PC-9 (cell line): ENCODE data around the gene HMGA1. TPM values are rescaled to one million over a fixed set of nuclear protein-coding genes. Genes with fewer than 3 reads are reported as not detected.
"Not testable (repeated sequence)": the region's sequence is repeated elsewhere in the genome, so short reads cannot be mapped to it uniquely, and the experiment has no call there.

Experiments used
- BruUV-seq: library from RNA; stranded (reverse); fragments of 400-500 nt; replicated peaks from 2 replicates; lab custom pipeline; 2021; lab: Mats Ljungman, UMichigan
- CTCF ChIA-PET: fragments of 300-600 bp; sonication (Branson Sonifier 250); formaldehyde crosslinking; loops from one replicate; lab custom pipeline; 2022; ENCODE audit warnings: antibody characterized with exemption; lab: Charles Lee
- POLR2A ChIA-PET: fragments of 300-600 bp; sonication (Branson Sonifier 250); formaldehyde crosslinking; loops from one replicate; lab custom pipeline; 2022; ENCODE audit warnings: antibody characterized with exemption; ENCODE audit not compliant: unreplicated experiment; lab: Charles Lee
- DNase-seq, 2 experiments: peaks; one replicate each; pipeline versions ENCODE4 v3.0.0 to v3.0.0-alpha.2; 2015 to 2022; ENCODE audit warnings: mixed read lengths in 1 of 2
- H2AFZ ChIP-seq: fragments of 200-600 bp; sonication (generic); 2 replicates; pipeline ENCODE4 v1.8.1; 2017; ENCODE audit warnings: antibody characterized with exemption
- H3F3A ChIP-seq: fragments of 200-600 bp; sonication (generic); 2 replicates; pipeline ENCODE4 v1.8.1; 2017; ENCODE audit warnings: antibody characterized with exemption, mild to moderate bottlenecking, low read depth; ENCODE audit not compliant: insufficient read depth
- H3K27ac ChIP-seq: fragments of 200-600 bp; sonication (generic); 2 replicates; pipeline ENCODE4 v1.6.1; 2016; ENCODE audit warnings: mixed run types
- H3K27me3 ChIP-seq: fragments of 200-600 bp; sonication (generic); 2 replicates; pipeline ENCODE4 v1.6.1; 2016; ENCODE audit warnings: low read depth, mixed run types; ENCODE audit not compliant: insufficient read depth
- H3K36me3 ChIP-seq: fragments of 200-600 bp; sonication (generic); 2 replicates; pipeline ENCODE4 v1.6.1; 2016; ENCODE audit warnings: low read depth, mixed run types
- H3K4me1 ChIP-seq: fragments of 200-600 bp; sonication (generic); replicated peaks from 2 replicates; pipeline ENCODE4 v1.6.1; 2016; ENCODE audit warnings: mixed run types; ENCODE audit not compliant: insufficient read depth
- H3K4me2 ChIP-seq: fragments of 200-600 bp; sonication (generic); 2 replicates; pipeline ENCODE4 v1.6.1; 2017; ENCODE audit warnings: mixed run types
- H3K4me3 ChIP-seq: fragments of 200-600 bp; sonication (generic); 2 replicates; pipeline ENCODE4 v1.6.1; 2016; ENCODE audit warnings: mixed run types
- H3K79me2 ChIP-seq: fragments of 200-600 bp; sonication (generic); 2 replicates; pipeline ENCODE4 v1.6.1; 2017; ENCODE audit warnings: low read depth, mixed run types
- H3K9me2 ChIP-seq: fragments of 200-600 bp; sonication (generic); 2 replicates; pipeline ENCODE4 v1.8.1; 2017; ENCODE audit warnings: mild to moderate bottlenecking; ENCODE audit not compliant: insufficient read depth
- H3K9me3 ChIP-seq: fragments of 200-600 bp; sonication (generic); 2 replicates; pipeline ENCODE4 v1.8.1; 2016; ENCODE audit warnings: low read depth; ENCODE audit not compliant: insufficient read depth
- H4K20me1 ChIP-seq: fragments of 200-600 bp; sonication (generic); 2 replicates; pipeline ENCODE4 v1.8.1; 2017; ENCODE audit not compliant: insufficient read depth
- EZH2 ChIP-seq: fragments of 200-600 bp; sonication (generic); IDR thresholded peaks from 2 replicates; pipeline ENCODE4 v1.8.0; 2017; ENCODE audit warnings: antibody characterized with exemption, low read depth
- intact Hi-C: fragments of 100-400 bp; cut with micrococcal nuclease; formaldehyde crosslinking; loops from one replicate; pipeline ENCODE4 v1.10.0; 2022; ENCODE audit not compliant: unreplicated experiment
- total RNA-seq: library from RNA; stranded (reverse); gene quantifications from 2 replicates; pipeline ENCODE4 v1.2.3, GENCODE V29; 2021
- TF ChIP-seq, protein P1 (sequence below): fragments of 200-600 bp; sonication (generic); conservative IDR thresholded peaks from 2 replicates; pipeline ENCODE4 v1.6.1; 2017; ENCODE audit warnings: mixed run types, antibody characterized with exemption, mild to moderate bottlenecking, moderate library complexity

Gene HMGA1
- total RNA-seq, 1 experiment from 2014 or later, result 1,951 TPM

GRCh38 chr6:34249469-34250261 is 13.0 kb downstream of the HMGA1 start:
- H3K9me3 ChIP-seq, result no peaks in the 10 kb centered on the region
- H3K79me2 ChIP-seq, result peaks cover 6% of the 10 kb centered on the region; the same call in 1 of the 2 replicates
- no peak for DNase-seq
- CTCF ChIA-PET, result interaction anchor here (0.6 to 1.9 kb wide), 7 partner anchors 54 to 359 kb away, joined by 3 to 29 read pairs (median 5); partner anchors contain the start of gene NUDT3
- peaks cover 5% of the 10 kb centered on the region; the same call in 1 of the 2 replicates for H4K20me1 ChIP-seq
- BruUV-seq, result no TSS peak
- no peaks in the 10 kb centered on the region for H3K36me3 ChIP-seq
- H3K4me3 ChIP-seq, result peak overlapping the region; percentile 88
- POLR2A ChIA-PET, result interaction anchor here (0.6 kb wide), 1 partner anchor 26 kb away, joined by 6 read pairs; no protein-coding TSS in a partner anchor
- TF ChIP-seq, protein P1, sequence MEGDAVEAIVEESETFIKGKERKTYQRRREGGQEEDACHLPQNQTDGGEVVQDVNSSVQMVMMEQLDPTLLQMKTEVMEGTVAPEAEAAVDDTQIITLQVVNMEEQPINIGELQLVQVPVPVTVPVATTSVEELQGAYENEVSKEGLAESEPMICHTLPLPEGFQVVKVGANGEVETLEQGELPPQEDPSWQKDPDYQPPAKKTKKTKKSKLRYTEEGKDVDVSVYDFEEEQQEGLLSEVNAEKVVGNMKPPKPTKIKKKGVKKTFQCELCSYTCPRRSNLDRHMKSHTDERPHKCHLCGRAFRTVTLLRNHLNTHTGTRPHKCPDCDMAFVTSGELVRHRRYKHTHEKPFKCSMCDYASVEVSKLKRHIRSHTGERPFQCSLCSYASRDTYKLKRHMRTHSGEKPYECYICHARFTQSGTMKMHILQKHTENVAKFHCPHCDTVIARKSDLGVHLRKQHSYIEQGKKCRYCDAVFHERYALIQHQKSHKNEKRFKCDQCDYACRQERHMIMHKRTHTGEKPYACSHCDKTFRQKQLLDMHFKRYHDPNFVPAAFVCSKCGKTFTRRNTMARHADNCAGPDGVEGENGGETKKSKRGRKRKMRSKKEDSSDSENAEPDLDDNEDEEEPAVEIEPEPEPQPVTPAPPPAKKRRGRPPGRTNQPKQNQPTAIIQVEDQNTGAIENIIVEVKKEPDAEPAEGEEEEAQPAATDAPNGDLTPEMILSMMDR, result no peak
- no peak for TF ChIP-seq EZH2
- H3K4me1 ChIP-seq, result peaks cover 35% of the 10 kb centered on the region
- H3F3A ChIP-seq, result peaks cover 39% of the 10 kb centered on the region
- intact Hi-C loops, result loop anchor here (1.0 to 10.0 kb wide), 8 partner anchors 85 to 893 kb away; partner anchors contain the start of genes BLTP3A, LEMD2 and TCP11
- H2AFZ ChIP-seq, result peak overlapping the region; percentile 98
- H3K27ac ChIP-seq, result no peak overlapping the region
- H3K4me2 ChIP-seq, result peak overlapping the region; percentile 84
- H3K9me2 ChIP-seq, result no peaks in the 10 kb centered on the region
- H3K27me3 ChIP-seq, result no peaks in the 10 kb centered on the region

GRCh38 chr6:34252395-34252794 is 15.7 kb downstream of the HMGA1 start:
- H3K4me1 ChIP-seq, H3K9me3 ChIP-seq, BruUV-seq, H3K27ac ChIP-seq, H2AFZ ChIP-seq, H3K27me3 ChIP-seq, DNase-seq, H3K4me2 ChIP-seq, H3K9me2 ChIP-seq, H3K36me3 ChIP-seq, POLR2A ChIA-PET, H3K4me3 ChIP-seq, H3K79me2 ChIP-seq, intact Hi-C loops, H4K20me1 ChIP-seq, CTCF ChIA-PET: not testable (repeated sequence)
- H3F3A ChIP-seq, result peaks cover 12% of the 10 kb centered on the region

GRCh38 chr6:34259529-34260069 is 22.9 kb downstream of the HMGA1 start:
- Histone ChIP-seq H3K79me2 (no peaks in the 10 kb centered on the region), H3K36me3 (no peaks in the 10 kb centered on the region), H3K27ac (no peak overlapping the region), H3K4me1 (no peaks in the 10 kb centered on the region), H2AFZ (no peak overlapping the region), H3K9me2 (no peaks in the 10 kb centered on the region), H3K4me3 (no peak overlapping the region), H3K27me3 (no peaks in the 10 kb centered on the region), H3K4me2 (no peak overlapping the region), H4K20me1 (no peaks in the 10 kb centered on the region), H3K9me3 (0 out of 2 replicates have a peak, but pooled peaks cover 3% of the 10 kb centered on the region), H3F3A (no peaks in the 10 kb centered on the region)
- no TSS peak for BruUV-seq
- ChIA-PET POLR2A (no interaction called here), CTCF (no interaction called here)
- no peak for DNase-seq
- intact Hi-C loops, result no loop called here
- TF ChIP-seq EZH2, result no peak
- TF ChIP-seq, protein P1, result no peak
